Panc1 (cell line): ENCODE results near the gene ERCC2.

Experiments
- POLR2AphosphoS5 ChIP-seq: IDR thresholded peaks from 2 replicates; pipeline ENCODE4 v1.6.1; 2012; ENCODE audit warnings: mild to moderate bottlenecking, low read depth, low read length, moderate library complexity
- SIN3A ChIP-seq: IDR thresholded peaks from 2 replicates; pipeline ENCODE4 v1.6.1; 2012; ENCODE audit warnings: low read depth, mild to moderate bottlenecking, low read length, moderate library complexity, borderline replicate concordance; ENCODE audit not compliant: insufficient read depth
- TCF7L2 ChIP-seq: IDR thresholded peaks from 2 replicates; pipeline ENCODE4 v1.6.1; 2011; ENCODE audit warnings: mild to moderate bottlenecking, low read depth, low read length, inconsistent platforms
- TF ChIP-seq, protein P1 (sequence below): fragments of 450-650 bp; IDR thresholded peaks from 2 replicates; pipeline ENCODE4 v1.5.1; 2017; ENCODE audit warnings: mild to moderate bottlenecking
- TF ChIP-seq, protein P2 (sequence below), 2 experiments: IDR thresholded peaks; 2 replicates each; pipeline ENCODE4 v1.6.1; 2011 to 2012; ENCODE audit warnings: low read depth in 2 of 2, control low read depth in 1 of 2, low read length in 1 of 2, mild to moderate bottlenecking in 1 of 2, moderate library complexity in 1 of 2; ENCODE audit not compliant: insufficient read depth in 1 of 2

DNA sequence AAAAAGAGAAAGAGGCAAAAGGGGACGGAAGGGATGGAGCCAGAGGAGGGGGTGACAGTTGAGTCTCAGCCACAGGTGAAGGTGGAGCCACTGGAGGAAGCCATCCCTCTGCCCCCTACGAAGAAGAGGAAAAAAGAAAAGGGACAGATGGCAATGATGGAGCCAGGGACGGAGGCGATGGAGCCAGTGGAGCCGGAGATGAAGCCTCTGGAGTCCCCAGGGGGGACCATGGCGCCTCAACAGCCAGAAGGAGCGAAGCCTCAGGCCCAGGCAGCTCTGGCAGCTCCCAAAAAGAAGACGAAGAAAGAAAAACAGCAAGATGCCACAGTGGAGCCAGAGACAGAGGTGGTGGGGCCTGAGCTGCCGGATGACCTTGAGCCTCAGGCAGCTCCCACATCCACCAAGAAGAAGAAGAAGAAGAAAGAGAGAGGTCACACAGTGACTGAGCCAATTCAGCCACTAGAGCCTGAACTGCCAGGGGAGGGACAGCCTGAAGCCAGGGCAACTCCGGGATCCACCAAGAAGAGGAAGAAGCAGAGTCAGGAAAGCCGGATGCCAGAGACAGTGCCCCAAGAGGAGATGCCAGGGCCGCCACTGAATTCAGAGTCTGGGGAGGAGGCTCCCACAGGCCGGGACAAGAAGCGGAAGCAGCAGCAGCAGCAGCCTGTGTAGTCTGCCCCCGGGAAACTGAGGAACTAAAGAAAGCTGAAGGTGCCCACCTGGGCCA lies 38.6 kb upstream of the ERCC2 start:
- TF ChIP-seq POLR2AphosphoS5, result no peak
- TF ChIP-seq, protein P1, sequence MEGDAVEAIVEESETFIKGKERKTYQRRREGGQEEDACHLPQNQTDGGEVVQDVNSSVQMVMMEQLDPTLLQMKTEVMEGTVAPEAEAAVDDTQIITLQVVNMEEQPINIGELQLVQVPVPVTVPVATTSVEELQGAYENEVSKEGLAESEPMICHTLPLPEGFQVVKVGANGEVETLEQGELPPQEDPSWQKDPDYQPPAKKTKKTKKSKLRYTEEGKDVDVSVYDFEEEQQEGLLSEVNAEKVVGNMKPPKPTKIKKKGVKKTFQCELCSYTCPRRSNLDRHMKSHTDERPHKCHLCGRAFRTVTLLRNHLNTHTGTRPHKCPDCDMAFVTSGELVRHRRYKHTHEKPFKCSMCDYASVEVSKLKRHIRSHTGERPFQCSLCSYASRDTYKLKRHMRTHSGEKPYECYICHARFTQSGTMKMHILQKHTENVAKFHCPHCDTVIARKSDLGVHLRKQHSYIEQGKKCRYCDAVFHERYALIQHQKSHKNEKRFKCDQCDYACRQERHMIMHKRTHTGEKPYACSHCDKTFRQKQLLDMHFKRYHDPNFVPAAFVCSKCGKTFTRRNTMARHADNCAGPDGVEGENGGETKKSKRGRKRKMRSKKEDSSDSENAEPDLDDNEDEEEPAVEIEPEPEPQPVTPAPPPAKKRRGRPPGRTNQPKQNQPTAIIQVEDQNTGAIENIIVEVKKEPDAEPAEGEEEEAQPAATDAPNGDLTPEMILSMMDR, result no peak
- no peak for TF ChIP-seq TCF7L2
- TF ChIP-seq SIN3A, result no peak
- TF ChIP-seq, protein P2, sequence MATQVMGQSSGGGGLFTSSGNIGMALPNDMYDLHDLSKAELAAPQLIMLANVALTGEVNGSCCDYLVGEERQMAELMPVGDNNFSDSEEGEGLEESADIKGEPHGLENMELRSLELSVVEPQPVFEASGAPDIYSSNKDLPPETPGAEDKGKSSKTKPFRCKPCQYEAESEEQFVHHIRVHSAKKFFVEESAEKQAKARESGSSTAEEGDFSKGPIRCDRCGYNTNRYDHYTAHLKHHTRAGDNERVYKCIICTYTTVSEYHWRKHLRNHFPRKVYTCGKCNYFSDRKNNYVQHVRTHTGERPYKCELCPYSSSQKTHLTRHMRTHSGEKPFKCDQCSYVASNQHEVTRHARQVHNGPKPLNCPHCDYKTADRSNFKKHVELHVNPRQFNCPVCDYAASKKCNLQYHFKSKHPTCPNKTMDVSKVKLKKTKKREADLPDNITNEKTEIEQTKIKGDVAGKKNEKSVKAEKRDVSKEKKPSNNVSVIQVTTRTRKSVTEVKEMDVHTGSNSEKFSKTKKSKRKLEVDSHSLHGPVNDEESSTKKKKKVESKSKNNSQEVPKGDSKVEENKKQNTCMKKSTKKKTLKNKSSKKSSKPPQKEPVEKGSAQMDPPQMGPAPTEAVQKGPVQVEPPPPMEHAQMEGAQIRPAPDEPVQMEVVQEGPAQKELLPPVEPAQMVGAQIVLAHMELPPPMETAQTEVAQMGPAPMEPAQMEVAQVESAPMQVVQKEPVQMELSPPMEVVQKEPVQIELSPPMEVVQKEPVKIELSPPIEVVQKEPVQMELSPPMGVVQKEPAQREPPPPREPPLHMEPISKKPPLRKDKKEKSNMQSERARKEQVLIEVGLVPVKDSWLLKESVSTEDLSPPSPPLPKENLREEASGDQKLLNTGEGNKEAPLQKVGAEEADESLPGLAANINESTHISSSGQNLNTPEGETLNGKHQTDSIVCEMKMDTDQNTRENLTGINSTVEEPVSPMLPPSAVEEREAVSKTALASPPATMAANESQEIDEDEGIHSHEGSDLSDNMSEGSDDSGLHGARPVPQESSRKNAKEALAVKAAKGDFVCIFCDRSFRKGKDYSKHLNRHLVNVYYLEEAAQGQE (IDR thresholded peaks at IDR 0.05; ENCODE audit: insufficient read depth in 1 of 2, low read depth in 2 of 2, low read length in 1 of 2), result no peak
